ENCODE results near the gene SLC38A8. TPM values are rescaled to one million over a fixed set of nuclear protein-coding genes. Genes with fewer than 3 reads are reported as not detected.

Gene SLC38A8
- total RNA-seq, 1 donor from 2014 or later, result not detected

GRCh38 chr16:84087466-84088151 is 45.0 kb upstream of the SLC38A8 start:
- Histone ChIP-seq H3K36me3 (peaks cover 0 to 78% of the 10 kb centered on the region in 2 donors), H3K4me3 (no peak overlapping the region), H3K27me3 (no peaks in the 10 kb centered on the region), H3K9me3 (no peaks in the 10 kb centered on the region), H3K4me1 (no peaks in the 10 kb centered on the region), H3K27ac (no peak overlapping the region)
- TF ChIP-seq POLR2AphosphoS5 (IDR thresholded peaks at IDR 0.05; ENCODE audit: insufficient read depth in 1 of 2, low read depth in 1 of 2), result no peak
- no peak for TF ChIP-seq POLR2A (IDR thresholded peaks at IDR 0.05)
- TF ChIP-seq CTCF (IDR thresholded peaks at IDR 0.05), result no peak
- DNase-seq (ENCODE audit: extremely low spot score in 2 of 2), result no peak
- intact Hi-C loops (cut with DNase I), result loop anchor here (10.0 kb wide), 1 partner anchor 97 kb away; the partner anchor contains the start of gene TAF1C

- intact Hi-C loops (cut with DNase I), result loop anchor here (10.0 kb wide), 1 partner anchor 98 kb away; the partner anchor contains the start of gene TAF1C
- H3K9me3 ChIP-seq, result no peaks in the 10 kb centered on the region
- TF ChIP-seq POLR2A (IDR thresholded peaks at IDR 0.05) (no peak), CTCF (IDR thresholded peaks at IDR 0.05) (no peak), POLR2AphosphoS5 (IDR thresholded peaks at IDR 0.05; ENCODE audit: insufficient read depth in 1 of 2, low read depth in 1 of 2) (no peak)
- peaks cover 0 to 78% of the 10 kb centered on the region in 2 donors for H3K36me3 ChIP-seq
- H3K4me3 ChIP-seq, result no peak overlapping the region
- H3K4me1 ChIP-seq, result no peaks in the 10 kb centered on the region
- no peak for DNase-seq (ENCODE audit: extremely low spot score in 2 of 2)
- H3K27ac ChIP-seq, result no peak overlapping the region
- H3K27me3 ChIP-seq, result no peaks in the 10 kb centered on the region
Observed at GRCh38 chr16:84087001-84087400, 44.4 kb upstream of the SLC38A8 start.

GRCh38 chr16:84086341-84086740 is 43.7 kb upstream of the SLC38A8 start:
- peaks cover 0 to 78% of the 10 kb centered on the region in 2 donors for H3K36me3 ChIP-seq
- intact Hi-C loops (cut with DNase I), result loop anchor here (10.0 kb wide), 1 partner anchor 98 kb away; the partner anchor contains the start of gene TAF1C
- no peak for TF ChIP-seq POLR2AphosphoS5 (IDR thresholded peaks at IDR 0.05; ENCODE audit: insufficient read depth in 1 of 2, low read depth in 1 of 2)
- no peak for TF ChIP-seq CTCF (IDR thresholded peaks at IDR 0.05)
- no peak for TF ChIP-seq POLR2A (IDR thresholded peaks at IDR 0.05)
- DNase-seq (ENCODE audit: extremely low spot score in 2 of 2), result no peak
- no peaks in the 10 kb centered on the region for H3K27me3 ChIP-seq
- no peaks in the 10 kb centered on the region for H3K9me3 ChIP-seq
- H3K27ac ChIP-seq, result no peak overlapping the region
- H3K4me1 ChIP-seq, result no peaks in the 10 kb centered on the region
- H3K4me3 ChIP-seq, result no peak overlapping the region

DNA sequence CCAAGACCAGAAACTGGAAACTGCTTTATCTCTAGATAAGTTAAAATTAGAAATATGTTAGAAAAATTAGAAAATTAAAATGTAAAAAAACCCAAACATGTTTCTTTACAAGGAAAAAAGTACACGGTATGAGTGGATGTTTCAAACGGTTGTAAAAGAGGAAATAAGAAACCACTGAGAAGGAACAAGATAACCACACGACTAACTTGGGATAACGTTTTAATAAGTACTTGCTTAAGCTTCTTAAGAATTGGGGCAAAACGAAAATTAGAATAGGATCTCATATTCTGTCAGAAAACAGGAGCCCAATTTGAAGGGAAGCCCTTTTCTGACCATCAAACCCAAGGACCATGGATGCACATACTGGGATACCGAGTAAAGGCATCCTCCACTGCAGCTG is 43.2 kb upstream of the SLC38A8 start:
- no peaks in the 10 kb centered on the region for H3K9me3 ChIP-seq
- no peak for TF ChIP-seq CTCF (IDR thresholded peaks at IDR 0.05)
- TF ChIP-seq POLR2AphosphoS5 (IDR thresholded peaks at IDR 0.05; ENCODE audit: insufficient read depth in 1 of 2, low read depth in 1 of 2), result no peak
- DNase-seq (ENCODE audit: extremely low spot score in 2 of 2), result no peak
- H3K4me3 ChIP-seq, result no peak overlapping the region
- intact Hi-C loops (cut with DNase I), result loop anchor here (10.0 kb wide), 1 partner anchor 99 kb away; the partner anchor contains the start of gene TAF1C
- H3K27me3 ChIP-seq, result no peaks in the 10 kb centered on the region
- peaks cover 0 to 77% of the 10 kb centered on the region in 2 donors for H3K36me3 ChIP-seq
- H3K27ac ChIP-seq, result no peak overlapping the region
- H3K4me1 ChIP-seq, result no peaks in the 10 kb centered on the region

GRCh38 chr16:84085271-84085667 is 42.7 kb upstream of the SLC38A8 start:
- no peak for DNase-seq (ENCODE audit: extremely low spot score in 2 of 2)
- peaks cover 0 to 78% of the 10 kb centered on the region in 2 donors for H3K36me3 ChIP-seq
- no peaks in the 10 kb centered on the region for H3K9me3 ChIP-seq
- H3K27ac ChIP-seq, result no peak overlapping the region
- peaks cover 4% of the 10 kb centered on the region for H3K4me1 ChIP-seq
- intact Hi-C loops (cut with DNase I), result loop anchor here (10.0 kb wide), 1 partner anchor 100 kb away; the partner anchor contains the start of gene TAF1C
- no peaks in the 10 kb centered on the region for H3K27me3 ChIP-seq
- no peak for TF ChIP-seq CTCF (IDR thresholded peaks at IDR 0.05)
- TF ChIP-seq POLR2A (IDR thresholded peaks at IDR 0.05), result no peak
- TF ChIP-seq POLR2AphosphoS5 (IDR thresholded peaks at IDR 0.05; ENCODE audit: insufficient read depth in 1 of 2, low read depth in 1 of 2), result no peak
- H3K4me3 ChIP-seq, result no peak overlapping the region

Data from vagina (tissue), 2 donors.